ENCODE measurements around the gene PRUNE2.
"Not testable (repeated sequence)": the region's sequence is repeated elsewhere in the genome, so short reads cannot be mapped to it uniquely, and the experiment has no call there.

Gene PRUNE2, protein sequence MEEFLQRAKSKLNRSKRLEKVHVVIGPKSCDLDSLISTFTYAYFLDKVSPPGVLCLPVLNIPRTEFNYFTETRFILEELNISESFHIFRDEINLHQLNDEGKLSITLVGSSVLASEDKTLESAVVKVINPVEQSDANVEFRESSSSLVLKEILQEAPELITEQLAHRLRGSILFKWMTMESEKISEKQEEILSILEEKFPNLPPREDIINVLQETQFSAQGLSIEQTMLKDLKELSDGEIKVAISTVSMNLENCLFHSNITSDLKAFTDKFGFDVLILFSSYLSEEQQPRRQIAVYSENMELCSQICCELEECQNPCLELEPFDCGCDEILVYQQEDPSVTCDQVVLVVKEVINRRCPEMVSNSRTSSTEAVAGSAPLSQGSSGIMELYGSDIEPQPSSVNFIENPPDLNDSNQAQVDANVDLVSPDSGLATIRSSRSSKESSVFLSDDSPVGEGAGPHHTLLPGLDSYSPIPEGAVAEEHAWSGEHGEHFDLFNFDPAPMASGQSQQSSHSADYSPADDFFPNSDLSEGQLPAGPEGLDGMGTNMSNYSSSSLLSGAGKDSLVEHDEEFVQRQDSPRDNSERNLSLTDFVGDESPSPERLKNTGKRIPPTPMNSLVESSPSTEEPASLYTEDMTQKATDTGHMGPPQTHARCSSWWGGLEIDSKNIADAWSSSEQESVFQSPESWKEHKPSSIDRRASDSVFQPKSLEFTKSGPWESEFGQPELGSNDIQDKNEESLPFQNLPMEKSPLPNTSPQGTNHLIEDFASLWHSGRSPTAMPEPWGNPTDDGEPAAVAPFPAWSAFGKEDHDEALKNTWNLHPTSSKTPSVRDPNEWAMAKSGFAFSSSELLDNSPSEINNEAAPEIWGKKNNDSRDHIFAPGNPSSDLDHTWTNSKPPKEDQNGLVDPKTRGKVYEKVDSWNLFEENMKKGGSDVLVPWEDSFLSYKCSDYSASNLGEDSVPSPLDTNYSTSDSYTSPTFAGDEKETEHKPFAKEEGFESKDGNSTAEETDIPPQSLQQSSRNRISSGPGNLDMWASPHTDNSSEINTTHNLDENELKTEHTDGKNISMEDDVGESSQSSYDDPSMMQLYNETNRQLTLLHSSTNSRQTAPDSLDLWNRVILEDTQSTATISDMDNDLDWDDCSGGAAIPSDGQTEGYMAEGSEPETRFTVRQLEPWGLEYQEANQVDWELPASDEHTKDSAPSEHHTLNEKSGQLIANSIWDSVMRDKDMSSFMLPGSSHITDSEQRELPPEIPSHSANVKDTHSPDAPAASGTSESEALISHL (N-terminal part only)

DNA sequence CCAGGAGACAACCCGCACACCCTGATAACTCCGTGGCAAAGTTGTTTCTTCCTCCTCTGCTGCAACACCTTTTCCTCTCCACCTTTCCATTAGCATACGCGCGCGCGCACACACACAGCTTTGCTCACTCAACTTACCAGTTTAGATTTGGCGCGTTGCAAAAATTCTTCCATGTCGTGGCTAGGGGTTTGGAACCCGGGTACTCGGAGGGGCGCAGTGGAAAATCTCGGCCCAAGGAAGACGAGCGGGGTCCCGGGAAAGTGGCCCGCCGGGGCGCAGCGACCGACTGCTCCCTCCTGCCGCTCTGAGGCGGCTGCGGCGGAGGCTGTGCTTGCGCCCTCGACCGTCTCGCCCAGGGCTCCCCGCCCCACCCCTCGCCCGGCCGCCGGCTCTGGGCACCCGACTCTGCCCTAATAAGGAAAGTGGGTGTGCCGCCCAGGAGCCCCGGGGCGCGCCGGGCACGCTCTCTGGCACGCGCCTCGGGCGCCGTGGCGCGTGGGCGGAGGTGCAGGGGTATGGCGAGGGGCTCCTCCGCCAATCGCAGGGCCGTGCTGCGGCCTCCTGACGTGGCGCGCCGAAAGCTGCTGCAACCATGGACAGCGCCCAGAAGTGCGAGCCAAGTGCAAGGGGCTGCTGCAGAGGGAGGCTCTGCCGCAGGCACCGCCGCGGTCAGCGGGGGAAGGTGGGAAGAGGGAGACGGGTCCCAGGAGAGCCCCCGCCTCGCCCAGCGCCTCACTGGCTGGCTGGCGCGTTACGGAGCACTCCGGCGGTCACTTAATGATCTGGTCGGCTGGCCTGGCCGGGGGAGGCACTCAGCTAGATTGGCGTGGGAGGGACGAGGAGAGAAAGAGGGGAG is at the start of gene PRUNE2:
PRUNE2 (minus strand) TSS at position 324 of the 856 bp plus-strand sequence; CDS start at position 173, 151 bp downstream.
- DNase-seq (ENCODE audit: low spot score): no peak

DNA sequence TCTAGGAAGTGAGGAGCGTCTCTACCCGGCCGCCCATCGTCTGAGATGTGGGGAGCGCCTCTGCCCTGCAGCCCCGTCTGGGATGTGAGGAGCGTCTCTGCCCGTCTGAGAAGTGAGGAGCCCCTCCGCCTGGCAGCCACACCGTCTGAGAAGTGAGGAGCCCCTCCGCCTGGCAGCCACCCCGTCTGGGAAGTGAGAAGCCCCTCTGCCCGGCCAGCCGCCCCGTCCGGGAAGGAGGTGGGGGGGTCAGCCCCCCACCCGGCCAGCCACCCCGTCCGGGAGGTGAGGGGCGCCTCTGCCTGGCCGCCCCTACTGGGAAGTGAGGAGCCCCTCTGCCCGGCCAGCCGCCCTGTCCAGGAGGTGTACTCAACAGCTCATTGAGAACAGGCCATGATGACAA is 49.5 kb upstream of the PRUNE2 start:
- not testable (repeated sequence) for DNase-seq (ENCODE audit: low spot score)

DNA sequence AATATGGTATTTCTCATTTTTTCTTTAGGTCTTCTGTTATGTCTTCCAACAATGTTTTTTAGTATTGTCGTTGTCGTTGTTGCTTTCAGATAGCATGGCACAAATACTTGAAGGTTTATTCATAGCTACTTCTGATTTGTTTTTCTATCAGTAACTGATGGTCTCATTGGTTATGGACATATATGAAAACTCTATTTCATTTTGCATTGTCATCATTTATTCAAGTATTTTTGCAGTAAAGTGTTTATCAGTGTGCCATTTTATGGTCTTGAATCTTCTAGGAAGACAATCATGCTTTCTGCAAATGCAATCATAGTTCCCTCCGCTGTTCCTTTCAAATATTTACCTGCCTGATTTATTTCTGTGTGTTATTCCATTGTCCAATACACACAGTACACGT is 44.0 kb upstream of the PRUNE2 start:
- DNase-seq (ENCODE audit: low spot score): no peak

DNA sequence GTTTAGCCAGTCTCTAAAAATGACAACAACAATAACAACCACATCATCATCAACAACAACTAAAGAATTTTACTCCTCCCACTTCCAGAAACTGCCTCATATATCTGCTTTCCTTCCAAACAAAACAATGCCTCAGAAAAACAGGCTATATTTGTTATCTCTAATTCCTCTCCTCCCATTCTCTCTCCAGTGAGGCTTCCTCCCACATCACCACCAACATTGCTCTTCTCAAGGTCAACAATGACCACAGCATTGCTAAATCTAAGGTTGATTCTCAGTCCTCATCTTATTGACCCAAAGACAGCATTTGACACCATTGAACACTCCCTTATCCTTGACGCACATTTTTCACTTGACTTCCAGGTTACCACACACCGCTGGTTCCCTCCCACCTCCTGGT is 38.1 kb upstream of the PRUNE2 start:
- DNase-seq (ENCODE audit: low spot score): no peak

DNA sequence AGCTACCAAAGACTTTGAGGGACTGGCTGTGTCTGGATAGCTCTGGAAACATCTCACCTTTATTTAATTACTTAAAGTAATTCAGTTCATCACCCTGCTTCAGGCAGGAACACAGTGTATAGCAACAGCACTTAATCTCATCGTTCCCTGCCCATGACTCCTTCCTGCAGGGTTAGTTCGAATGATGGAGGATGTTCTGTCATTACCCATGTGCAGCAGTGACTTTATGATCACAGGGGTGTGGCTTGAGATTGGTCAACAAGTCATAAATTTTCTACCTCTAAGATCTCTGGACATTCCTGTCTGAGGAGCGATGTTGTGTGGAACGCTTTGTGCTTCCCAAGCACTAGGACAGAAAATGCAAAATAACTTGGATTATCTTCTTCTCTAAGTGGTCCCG is 37.1 kb upstream of the PRUNE2 start:
- peak; percentile 59 for DNase-seq (ENCODE audit: low spot score)

DNA sequence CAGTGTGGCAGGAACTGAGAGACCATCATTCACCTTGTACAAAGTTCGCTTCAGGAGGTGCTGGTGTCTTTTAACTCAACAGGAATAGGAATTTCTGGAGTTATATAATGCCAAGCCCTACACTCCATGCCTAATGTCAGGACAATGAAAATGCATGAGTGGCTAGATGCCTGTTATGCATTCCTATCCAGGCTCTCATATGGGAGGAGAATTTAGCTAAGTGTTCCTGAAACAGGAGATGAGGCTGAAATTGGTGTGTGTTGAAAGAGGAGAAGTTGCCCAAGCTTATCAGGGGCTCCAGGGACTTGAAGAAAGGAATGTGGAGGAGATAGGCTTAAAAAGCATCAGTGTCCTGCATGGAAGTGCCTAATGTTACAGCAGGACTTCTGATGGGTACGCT is 26.8 kb upstream of the PRUNE2 start:
- no peak for DNase-seq (ENCODE audit: low spot score)

DNA sequence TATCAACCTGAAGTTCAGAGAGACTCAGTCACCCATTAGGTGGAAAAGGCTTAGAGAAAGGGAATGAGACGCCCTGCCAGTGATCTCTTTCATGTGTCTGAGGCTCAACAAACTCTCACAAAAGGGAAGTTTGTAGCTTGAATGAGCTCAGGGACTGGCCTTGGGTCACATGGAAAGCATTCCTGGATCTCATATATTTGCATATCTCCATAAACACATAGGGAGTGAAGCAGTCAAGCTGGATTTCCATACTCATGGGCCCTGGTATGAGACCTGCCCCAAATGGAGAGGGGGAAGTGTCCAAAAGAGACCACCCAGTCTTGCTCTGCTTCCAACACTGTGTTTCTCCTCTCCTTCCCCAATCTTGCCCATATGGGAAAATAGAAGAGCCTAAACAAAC is 26.4 kb upstream of the PRUNE2 start:
- DNase-seq (ENCODE audit: low spot score): no peak

DNA sequence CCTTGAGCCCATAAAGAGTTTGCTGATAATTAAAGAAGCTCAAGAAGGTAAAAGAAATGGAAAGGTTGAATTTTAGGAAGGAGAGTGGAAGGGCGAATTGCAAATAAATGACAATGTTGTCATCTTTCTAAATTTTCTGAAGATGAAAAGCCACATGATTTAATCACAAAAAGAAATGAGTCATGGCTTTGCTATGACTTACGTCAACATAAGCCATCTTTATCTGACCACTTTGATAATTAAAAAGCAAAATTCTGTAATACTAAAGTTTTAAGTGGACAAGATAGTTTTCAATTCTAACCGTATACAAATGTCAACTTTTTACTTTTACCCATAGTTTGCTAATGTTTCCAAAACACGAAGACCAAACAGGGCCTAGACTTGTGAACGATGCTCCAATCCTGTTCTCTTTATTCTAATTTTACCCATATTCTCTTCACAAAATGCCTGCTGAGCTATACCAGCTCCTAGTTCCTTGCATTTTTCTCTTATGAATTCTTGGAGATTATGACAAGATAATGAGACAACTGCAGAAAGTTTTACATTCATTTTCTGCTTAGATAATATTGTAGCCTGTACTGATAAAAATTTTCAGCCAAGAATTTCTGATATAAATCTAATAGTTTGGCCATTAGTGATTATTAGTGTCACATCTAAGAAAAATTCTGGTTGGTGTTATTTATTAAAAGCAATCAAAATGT is 21.8 kb upstream of the PRUNE2 start:
- DNase-seq (ENCODE audit: low spot score): no peak

DNA sequence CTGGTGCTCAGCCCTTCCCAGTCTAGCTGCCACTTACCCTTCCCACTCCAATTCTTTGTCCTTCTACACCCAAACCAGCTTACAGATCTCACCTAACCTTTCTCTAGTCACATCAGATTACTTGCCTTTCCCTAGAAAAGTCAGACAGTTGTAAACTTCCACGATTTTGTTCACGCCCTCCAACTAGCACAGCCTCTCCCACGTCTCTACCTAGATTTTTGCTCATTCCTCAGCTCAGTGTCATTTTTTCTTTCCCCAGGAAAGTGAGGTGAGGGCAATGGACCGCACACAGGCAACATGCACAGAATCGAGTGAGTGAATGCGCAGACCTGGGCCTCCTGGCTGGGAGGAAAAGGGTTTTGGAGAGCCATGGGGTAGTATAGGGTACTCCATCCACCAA is 20.9 kb upstream of the PRUNE2 start:
- no peak for DNase-seq (ENCODE audit: low spot score)

DNA sequence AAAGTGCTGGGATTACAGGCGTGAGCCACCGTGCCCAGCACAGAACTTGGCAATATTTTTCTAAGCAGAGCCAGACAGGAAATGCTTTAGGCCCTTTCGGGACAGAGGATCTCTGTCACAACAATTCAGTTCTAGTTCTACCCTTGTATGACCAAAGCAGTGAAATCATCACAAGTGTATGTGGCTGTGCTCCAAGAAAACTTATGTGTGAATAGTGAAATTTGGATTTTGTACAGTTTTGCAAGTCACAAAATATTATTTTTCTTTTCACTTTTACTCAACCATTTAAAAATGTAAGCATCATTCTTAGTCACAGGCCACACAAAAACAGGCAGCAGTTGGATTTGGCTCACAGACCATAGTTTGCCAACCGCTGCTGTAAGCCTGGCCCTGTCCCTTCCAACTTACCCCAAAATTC is 20.4 kb upstream of the PRUNE2 start:
- DNase-seq (ENCODE audit: low spot score): no peak

DNA sequence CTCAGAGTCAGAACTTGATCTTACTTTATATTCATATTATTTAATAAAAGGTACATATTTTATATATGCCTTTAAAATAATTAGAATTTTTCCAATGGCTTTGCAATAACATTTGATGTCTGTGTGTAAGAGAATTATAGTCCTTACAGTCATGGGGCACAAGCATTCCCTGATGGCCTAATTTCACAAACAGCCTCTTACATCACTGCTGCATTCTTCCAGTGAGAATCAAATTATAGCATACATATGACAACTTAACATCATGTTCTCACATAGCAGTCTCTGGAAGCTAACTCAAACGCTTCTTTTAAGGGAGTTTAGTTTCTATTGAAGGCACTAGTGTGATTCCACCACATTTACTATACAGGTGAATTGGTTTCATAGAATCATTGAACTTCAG is 15.3 kb upstream of the PRUNE2 start:
- no peak for DNase-seq (ENCODE audit: low spot score)

DNA sequence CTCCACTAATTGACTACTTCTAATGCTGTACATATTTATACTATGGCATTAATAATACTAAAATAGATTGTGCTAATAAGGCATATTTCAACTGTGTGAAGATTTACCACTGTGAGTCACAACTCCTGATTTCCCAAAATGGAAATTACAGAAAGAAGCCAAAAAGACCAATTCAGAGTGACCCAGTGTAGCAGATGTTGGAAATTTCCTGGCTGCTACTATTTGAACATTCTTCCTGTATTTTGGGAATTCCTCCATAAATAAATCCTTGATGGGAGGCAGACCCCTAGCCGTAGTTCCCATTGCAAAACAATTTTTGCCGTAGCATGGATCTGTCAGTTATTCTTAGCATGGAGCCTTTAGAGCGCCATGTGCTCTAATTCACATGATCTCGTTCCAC is 11.4 kb upstream of the PRUNE2 start:
- no peak for DNase-seq (ENCODE audit: low spot score)

DNA sequence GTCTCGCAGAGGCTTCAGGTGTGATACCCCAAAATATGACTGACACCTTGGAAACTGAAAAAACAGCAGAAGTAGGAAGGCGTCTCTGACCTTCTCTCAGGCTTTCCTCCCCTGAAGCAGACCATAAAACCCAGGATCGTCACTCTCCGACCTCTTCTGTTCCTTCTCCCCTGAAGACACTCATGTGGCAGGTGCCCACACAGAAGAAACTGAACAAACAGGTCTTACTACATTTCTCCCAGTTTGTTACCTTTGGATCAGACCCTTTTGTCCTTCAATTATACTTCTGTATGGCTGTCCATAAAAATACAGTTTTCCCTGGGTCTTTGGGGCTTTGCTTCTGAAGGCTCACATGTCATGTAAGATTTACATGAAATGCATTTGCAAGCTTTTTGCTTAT is 10.3 kb upstream of the PRUNE2 start:
- DNase-seq (ENCODE audit: low spot score): no peak

DNA sequence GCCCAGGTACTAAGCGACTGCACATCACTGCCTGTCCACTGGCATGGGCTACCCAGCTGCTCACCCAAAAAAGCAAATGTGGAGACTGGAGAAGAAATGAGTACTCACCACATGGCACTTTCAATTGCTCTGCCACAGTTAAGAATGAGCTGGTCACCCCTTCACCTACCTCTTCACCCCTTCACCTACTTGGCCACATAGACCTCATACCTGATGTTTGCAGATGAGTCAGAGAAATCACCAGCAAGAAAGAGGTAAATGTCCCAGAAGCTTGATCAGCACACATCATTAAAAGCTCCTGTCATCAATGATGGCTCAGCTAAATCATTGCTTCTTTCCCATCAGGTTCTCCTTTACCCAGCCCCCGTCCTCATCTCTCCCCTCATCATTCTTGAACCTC is 7.6 kb upstream of the PRUNE2 start:
- DNase-seq (ENCODE audit: low spot score): no peak

DNA sequence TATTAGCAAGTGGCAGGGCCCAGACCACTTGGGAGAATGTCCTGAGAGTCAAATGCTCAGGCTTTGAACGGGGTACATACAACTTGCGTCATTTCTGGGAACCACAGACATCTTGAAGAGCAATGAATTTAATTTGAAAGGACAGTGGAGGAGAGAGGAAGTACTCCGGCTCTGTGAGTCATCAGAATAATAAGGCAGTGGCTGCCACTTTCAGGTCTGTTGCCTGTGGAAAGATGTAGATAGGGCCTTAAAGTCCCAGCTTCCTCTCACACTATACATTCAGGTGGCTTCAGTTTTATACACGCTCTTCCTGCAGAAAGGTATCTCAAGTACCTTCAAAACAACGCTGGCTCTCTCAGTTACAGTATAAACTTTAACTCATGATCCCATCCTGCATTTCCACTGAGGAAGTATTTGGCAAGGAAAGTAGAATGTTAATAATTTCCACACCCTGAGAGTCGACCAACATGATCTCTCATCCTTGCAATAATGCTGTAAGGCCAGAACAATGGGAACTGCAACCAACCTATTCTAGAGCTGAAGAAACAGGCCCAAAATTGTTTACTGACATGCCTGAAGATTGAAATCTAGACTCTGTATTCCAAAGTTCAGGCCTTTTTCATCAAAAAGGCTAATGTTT is 6.8 kb upstream of the PRUNE2 start:
- no peak for DNase-seq (ENCODE audit: low spot score)

DNA sequence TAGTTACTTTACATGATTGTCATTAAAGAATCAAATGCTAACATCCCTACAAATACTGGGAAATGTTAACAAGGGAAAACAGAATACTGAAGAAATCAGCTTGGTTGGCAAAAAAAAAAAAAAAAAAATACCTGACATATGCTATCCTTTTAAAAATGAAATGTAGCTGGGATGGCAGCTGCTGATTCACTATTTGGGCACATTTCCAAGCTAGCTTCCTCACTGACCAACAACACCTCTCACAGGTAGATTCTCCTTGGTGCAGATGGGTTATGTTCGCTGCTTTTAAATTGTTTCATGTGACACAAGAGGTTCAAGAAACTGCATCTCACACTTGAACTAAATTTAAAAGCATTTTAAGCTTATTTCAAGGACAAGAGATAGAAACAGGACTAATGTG is 6.1 kb upstream of the PRUNE2 start:
- DNase-seq (ENCODE audit: low spot score): no peak

DNA sequence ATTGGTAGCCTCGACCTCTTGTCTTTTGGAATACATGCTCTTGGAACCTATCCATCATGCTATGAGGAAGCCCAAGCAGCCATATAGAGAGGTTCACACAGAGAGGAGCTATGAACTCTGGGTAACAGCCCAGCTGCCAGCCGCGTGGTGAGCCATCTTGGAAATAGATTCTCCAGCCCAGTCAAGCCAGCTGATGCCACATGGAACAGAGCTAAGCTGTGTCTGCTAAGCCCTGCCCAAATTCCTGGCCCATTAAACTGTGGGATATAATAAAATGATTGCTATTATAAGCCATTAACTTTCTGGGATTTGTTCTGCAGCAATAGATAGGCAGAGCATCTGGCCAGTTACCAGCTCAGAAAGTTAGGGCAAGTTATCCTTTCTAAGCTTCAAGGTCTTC is 4.9 kb upstream of the PRUNE2 start:
- DNase-seq (ENCODE audit: low spot score): no peak

DNA sequence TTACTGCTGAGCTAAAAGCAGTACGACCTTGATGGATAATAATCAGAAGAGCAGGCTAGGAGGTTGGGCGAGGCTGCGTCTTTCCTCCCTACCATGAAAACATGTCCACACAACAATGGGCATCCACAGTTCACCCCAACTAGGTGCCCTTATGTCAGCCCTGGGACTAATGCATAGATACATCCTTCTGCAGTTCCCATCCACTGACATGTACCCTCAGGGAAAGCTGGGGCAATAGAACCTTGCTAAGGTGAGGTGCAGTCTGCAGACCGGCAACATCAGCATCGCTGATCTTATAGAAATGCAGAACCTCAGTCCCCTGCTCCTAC is 697 bp upstream of the PRUNE2 start:
- DNase-seq (ENCODE audit: low spot score): no peak

DNA sequence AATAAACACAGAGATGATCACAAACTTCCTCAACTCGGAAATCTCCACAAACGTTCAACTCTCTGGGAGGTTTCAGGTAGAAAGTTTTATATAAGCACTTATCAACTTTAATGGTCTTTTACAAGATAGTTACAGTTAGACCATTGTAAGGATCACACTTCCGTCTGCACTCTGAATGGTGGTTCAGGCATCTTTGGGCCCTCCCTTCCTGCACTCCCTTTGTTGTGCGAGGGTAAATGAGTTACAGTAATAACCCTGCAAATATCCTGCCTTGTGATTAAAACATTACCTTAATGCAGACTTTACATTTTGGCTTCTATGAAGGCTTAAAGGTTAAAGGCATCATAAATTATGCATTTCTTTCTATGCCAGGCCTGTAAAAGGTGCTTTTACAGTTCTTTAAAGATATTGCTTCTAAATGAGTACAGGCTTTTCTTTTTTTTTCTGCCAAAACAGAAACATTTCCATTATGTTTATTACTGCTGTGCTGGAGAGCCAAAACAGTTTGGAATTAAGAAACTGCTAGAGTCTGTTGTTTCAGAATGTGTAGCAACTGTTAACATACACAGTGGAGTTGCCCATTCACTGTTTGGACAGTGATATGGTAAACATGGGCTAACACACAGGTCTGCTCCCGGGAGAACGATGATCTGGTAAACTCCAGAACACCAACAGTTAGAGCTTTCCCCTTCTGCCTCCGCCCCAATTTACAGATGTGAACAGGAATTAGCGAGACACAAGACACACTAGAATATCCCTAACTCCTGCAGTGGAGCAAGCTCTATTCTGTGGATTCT is 1.1 kb downstream of the PRUNE2 start:
- peak; percentile 53 for DNase-seq (ENCODE audit: low spot score)

DNA sequence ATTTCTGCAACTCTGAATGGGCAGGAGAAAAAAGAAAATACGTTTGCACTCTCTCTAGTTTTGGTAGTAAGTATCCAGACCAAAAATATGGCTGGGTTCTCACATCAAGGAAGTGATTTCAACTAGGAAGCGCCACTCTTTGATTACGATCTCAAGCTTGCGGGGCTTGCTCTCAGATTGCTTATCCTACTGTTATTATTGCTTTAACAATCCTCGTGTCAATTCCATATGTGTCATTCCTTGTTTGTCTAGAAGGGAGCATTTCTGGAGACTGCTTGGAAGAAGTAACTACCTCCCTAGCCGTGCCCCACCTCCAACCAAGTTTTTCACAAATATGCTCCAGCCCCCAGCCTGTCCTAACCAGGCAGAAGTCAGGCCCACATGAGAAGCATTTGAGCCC is 3.5 kb downstream of the PRUNE2 start:
- no peak for DNase-seq (ENCODE audit: low spot score)
